HepG2 (cell line): Measurements from ENCODE around the gene TM4SF5. TPM values are rescaled to one million over a fixed set of nuclear protein-coding genes. Genes with fewer than 3 reads are reported as not detected.

Source experiments
- ATAC-seq: fragments of 200-7000 bp; cut with Tn5 transposase; 3 replicates; pipeline ENCODE4 v1.9.1; 2020; ENCODE audit warnings: mild to moderate bottlenecking, moderate library complexity
- BruUV-seq: library from RNA; stranded (reverse); fragments of 400-500 nt; replicated peaks from 2 replicates; lab custom pipeline; 2021; lab: Mats Ljungman, UMichigan
- CTCF ChIA-PET: fragments of 300-600 bp; formaldehyde crosslinking; extraction: SDS; loops from one replicate; lab custom pipeline; 2021; ENCODE audit warnings: low total read pairs, inconsistent platforms, low intra/inter-chr PET ratio; lab: Yijun Ruan, JAX
- POLR2A ChIA-PET: fragments of 350-600 bp; sonication (Branson Sonifier 250); formaldehyde crosslinking; loops from one replicate; lab custom pipeline; 2020; ENCODE audit warnings: antibody characterized with exemption, inconsistent platforms; lab: Yijun Ruan, JAX
- DNase-seq: peaks from one replicate; pipeline ENCODE4 v3.0.0-alpha.2; 2015; ENCODE audit warnings: low spot score
- FAIRE-seq: peaks from 3 replicates; lab custom pipeline; 2011; peaks lifted over from hg19 to GRCh38; lab: Jason Lieb, UNC
- H2AFZ ChIP-seq: one replicate; pipeline ENCODE4 v1.6.1; 2011; ENCODE audit warnings: low read length, inconsistent platforms
- H3K27ac ChIP-seq: fragments of 300-600 bp; 3 replicates; pipeline ENCODE4 v1.8.0; 2011; ENCODE audit warnings: mixed run types, mild to moderate bottlenecking, mixed read lengths, low read length, inconsistent platforms; ENCODE audit not compliant: insufficient read depth; ENCODE audit errors: extremely low read length
- H3K27me3 ChIP-seq, 2 experiments: fragments of 200-600 bp in 1 of 2; 2 replicates in 1 of 2; 3 replicates in 1 of 2; pipeline versions ENCODE4 v1.6.0 to v1.8.0; 2011; ENCODE audit warnings: low read length in 2 of 2, mild to moderate bottlenecking in 2 of 2, moderate library complexity in 2 of 2, inconsistent platforms in 1 of 2; ENCODE audit not compliant: insufficient read depth in 2 of 2, control insufficient read depth in 1 of 2
- H3K36me3 ChIP-seq, 2 experiments: fragments of 200-600 bp in 1 of 2; replicated peaks in 1 of 2; 2 replicates in 1 of 2; 3 replicates in 1 of 2; pipeline versions ENCODE4 v1.5.1 to v1.8.0; 2011; ENCODE audit warnings: low read length in 2 of 2, inconsistent platforms in 1 of 2; ENCODE audit not compliant: insufficient read depth in 2 of 2, control insufficient read depth in 1 of 2
- H3K4me1 ChIP-seq: 2 replicates; pipeline ENCODE4 v1.5.1; 2012; ENCODE audit warnings: low read length, inconsistent platforms; ENCODE audit not compliant: insufficient read depth
- H3K4me2 ChIP-seq: 2 replicates; pipeline ENCODE4 v1.6.0; 2011; ENCODE audit warnings: low read depth, low read length, inconsistent platforms
- H3K4me3 ChIP-seq, 3 experiments: fragments of 200-600 bp in 1 of 3; sonication (generic), shearing (Covaris generic) in 1 of 3; replicated peaks in 1 of 3; 2 replicates each; pipeline ENCODE4 v1.5.1; 2011 to 2016; ENCODE audit warnings: low read length in 3 of 3, inconsistent platforms in 2 of 3, low read depth in 2 of 3, mild to moderate bottlenecking in 2 of 3, control low read depth in 1 of 3, mixed read lengths in 1 of 3; ENCODE audit not compliant: insufficient read depth in 1 of 3
- H3K79me2 ChIP-seq: one replicate; pipeline ENCODE4 v1.6.1; 2011; ENCODE audit warnings: low read length, inconsistent platforms; ENCODE audit not compliant: insufficient read depth
- H3K9ac ChIP-seq: 2 replicates; pipeline ENCODE4 v1.6.0; 2011; ENCODE audit warnings: mild to moderate bottlenecking, low read depth, low read length, inconsistent platforms; ENCODE audit not compliant: insufficient read depth
- H3K9me3 ChIP-seq: 2 replicates; pipeline ENCODE4 v1.5.1; 2012; ENCODE audit warnings: mild to moderate bottlenecking, low read length
- H4K20me1 ChIP-seq: 2 replicates; pipeline ENCODE4 v1.6.0; 2011; ENCODE audit warnings: inconsistent platforms, mild to moderate bottlenecking, low read length, moderate library complexity; ENCODE audit not compliant: insufficient read depth
- CEBPB ChIP-seq: IDR thresholded peaks from 2 replicates; pipeline ENCODE4 v1.6.1; 2011; ENCODE audit warnings: low read depth, low read length, improper control_type of control experiment, borderline replicate concordance
- CEBPG ChIP-seq: IDR thresholded peaks from 2 replicates; pipeline ENCODE4 v1.6.1; 2016
- NR3C1 ChIP-seq: sonication (generic); formaldehyde crosslinking; IDR thresholded peaks from 2 replicates; pipeline ENCODE4 v1.4.0; 2020; ENCODE audit warnings: missing genetic modification reagents
- RERE ChIP-seq: IDR thresholded peaks from 2 replicates; pipeline ENCODE4 v1.6.1; 2016; ENCODE audit warnings: low read depth, missing genetic modification reagents, missing compliant biosample characterization
- ZNF383 ChIP-seq: sonication (generic); formaldehyde crosslinking; IDR thresholded peaks from 2 replicates; pipeline ENCODE4 v1.4.0; 2020; ENCODE audit warnings: missing genetic modification reagents, mild to moderate bottlenecking, borderline replicate concordance
- ZNF530 ChIP-seq: sonication (generic); formaldehyde crosslinking; IDR thresholded peaks from 2 replicates; pipeline ENCODE4 v1.5.0; 2020; ENCODE audit warnings: low read depth, mild to moderate bottlenecking, missing genetic modification reagents
- WGBS: methylation state at CpG from one replicate; pipeline ENCODE4 v1.1.6; 2017; ENCODE audit warnings: low lambda C conversion rate; 5-methylcytosine and 5-hydroxymethylcytosine counted together
- in situ Hi-C: cut with HindIII; loops from 2 replicates; pipeline ENCODE4 v1.10.0; 2017; ENCODE audit warnings: low pct_unique_long_range_greater_than_20kb; ENCODE audit not compliant: extremely low pct_ligation_motif_present
- intact Hi-C: fragments of 100-400 bp; cut with micrococcal nuclease; formaldehyde crosslinking; loops from one replicate; pipeline ENCODE4 v1.10.0; 2022; ENCODE audit not compliant: unreplicated experiment
- polyA plus RNA-seq, 8 experiments: library from polyadenylated mRNA; depleted of rRNA in 3 of 8; stranded (reverse) in 7 of 8; unstranded in 1 of 8; fragments of >200 nt; fragmentation: Illumina TruSeq in 4 of 8; extraction: Trizol in 4 of 8; gene quantifications; 2 replicates each; pipeline versions ENCODE4 v1.2.1 to v1.2.3, GENCODE V29; 2011 to 2016; ENCODE audit warnings: low read depth in 4 of 8, missing spikeins in 1 of 8, mixed read lengths in 1 of 8; ENCODE audit not compliant: insufficient read depth in 1 of 8
- total RNA-seq, 5 experiments: library from RNA; depleted of rRNA; stranded (reverse); fragments of >200 nt; fragmentation: Illumina TruSeq; extraction: Trizol; gene quantifications; 2 replicates each; pipeline ENCODE4 v1.2.3, GENCODE V29; 2016; ENCODE audit warnings: low read depth in 1 of 5

The TM4SF5 gene
- total and polyA plus RNA-seq, 2 of the 13 experiments (the other 11 are each of a cell fraction or from before 2014, with no cell fraction given), result 30.1 to 126 TPM

- no peak overlapping the region for H3K9ac ChIP-seq
- H4K20me1 ChIP-seq, result no peaks in the 10 kb centered on the region
- H2AFZ ChIP-seq, result no peak overlapping the region
- no peak overlapping the region for H3K27ac ChIP-seq
- ChIA-PET CTCF (no interaction called here), POLR2A (interaction anchor here (1.0 to 1.5 kb wide), 5 partner anchors 20 to 62 kb away, joined by 5 to 6 read pairs (median 5); partner anchors contain the start of genes GLTPD2, PELP1 and TM4SF5)
- peaks cover 6% of the 10 kb centered on the region for H3K79me2 ChIP-seq
- FAIRE-seq (peak; percentile 47), DNase-seq (no peak), ATAC-seq (no peak)
- in situ Hi-C loops (no loop called here), intact Hi-C loops (no loop called here)
- H3K4me1 ChIP-seq, result peaks cover 49% of the 10 kb centered on the region
- H3K36me3 ChIP-seq, result no peaks in the 10 kb centered on the region
- no TSS peak for BruUV-seq
- no peak overlapping the region for H3K4me3 ChIP-seq
- H3K27me3 ChIP-seq, result no peaks in the 10 kb centered on the region; a peak in 1 of 5 replicates
- H3K4me2 ChIP-seq, result 0 out of 2 replicates have a peak overlapping the region, but pooled peaks have one; percentile 12
- H3K9me3 ChIP-seq, result no peaks in the 10 kb centered on the region
- WGBS, result 33% methylated on average over 3 of the region's 3 CpGs
- no peak for TF ChIP-seq NR3C1
- no peak for TF ChIP-seq ZNF383 (CRISPR knock-in tag)
- peak; percentile 21; the same call in 1 of the 2 replicates for TF ChIP-seq CEBPB
- no peak for TF ChIP-seq ZNF530
- peak; percentile 40; the same call in 1 of the 2 replicates for TF ChIP-seq CEBPG
- no peak for TF ChIP-seq RERE (CRISPR knock-in tag)
- TF ChIP-seq, all 625 proteins: peak for 2
Measured at GRCh38 chr17:4728124-4728523, 43.6 kb upstream of the TM4SF5 start.
